Parathyroid adenoma (tissue), 2 donors: ENCODE results near the gene TSN.
"Not testable (repeated sequence)": the region's sequence is repeated elsewhere in the genome, so short reads cannot be mapped to it uniquely, and the experiment has no call there.

Experiments used
- H2AFZ ChIP-seq: fragments of 300-600 bp; sonication (generic); one replicate; pipeline ENCODE4 v1.7.0; 2017; ENCODE audit warnings: antibody characterized with exemption, mild to moderate bottlenecking
- H3K27ac ChIP-seq: fragments of 300-600 bp; sonication (generic); one replicate; pipeline ENCODE4 v1.7.0; 2017
- H3K27me3 ChIP-seq: fragments of 300-600 bp; sonication (generic); one replicate; pipeline ENCODE4 v1.7.0; 2017; ENCODE audit warnings: low read length; ENCODE audit not compliant: control insufficient read depth, insufficient read depth
- H3K36me3 ChIP-seq: fragments of 300-600 bp; sonication (generic); one replicate; pipeline ENCODE4 v1.7.0; 2017; ENCODE audit warnings: low read length; ENCODE audit not compliant: control insufficient read depth, insufficient read depth
- H3K4me1 ChIP-seq: fragments of 300-600 bp; sonication (generic); one replicate; pipeline ENCODE4 v1.7.0; 2017; ENCODE audit warnings: control low read depth
- H3K4me2 ChIP-seq: fragments of 300-600 bp; sonication (generic); one replicate; pipeline ENCODE4 v1.7.0; 2017; ENCODE audit warnings: low read length
- H3K4me3 ChIP-seq: fragments of 300-600 bp; sonication (generic); one replicate; pipeline ENCODE4 v1.7.0; 2017; ENCODE audit warnings: low read depth, low read length
- H3K79me2 ChIP-seq: fragments of 300-600 bp; sonication (generic); one replicate; pipeline ENCODE4 v1.7.0; 2017; ENCODE audit warnings: control low read depth
- H3K9ac ChIP-seq: fragments of 300-600 bp; sonication (generic); one replicate; pipeline ENCODE4 v1.7.0; 2017; ENCODE audit warnings: mild to moderate bottlenecking
- H3K9me3 ChIP-seq: fragments of 300-600 bp; sonication (generic); one replicate; pipeline ENCODE4 v1.7.0; 2017; ENCODE audit warnings: low read length; ENCODE audit not compliant: control insufficient read depth
- CTCF ChIP-seq: fragments of 300-600 bp; sonication (generic); IDR thresholded peaks from one replicate; pipeline ENCODE4 v1.7.0; 2017; ENCODE audit warnings: antibody characterized with exemption, mild to moderate bottlenecking
- donor health status: primary hyperparathyroidism.

The TSN gene

GRCh38 chr2:121809607-121810006, 54.2 kb downstream of the TSN start:
- no peak overlapping the region for H3K9ac ChIP-seq
- no peak overlapping the region for H2AFZ ChIP-seq
- H3K27ac ChIP-seq = no peak overlapping the region
- TF ChIP-seq CTCF = no peak
- H3K27me3 ChIP-seq = no peaks in the 10 kb centered on the region
- no peak overlapping the region for H3K4me2 ChIP-seq
- H3K4me1 ChIP-seq = no peaks in the 10 kb centered on the region
- H3K9me3 ChIP-seq = no peaks in the 10 kb centered on the region
- no peaks in the 10 kb centered on the region for H3K36me3 ChIP-seq
- H3K4me3 ChIP-seq = no peak overlapping the region
- H3K79me2 ChIP-seq = no peaks in the 10 kb centered on the region

- Histone ChIP-seq H3K9me3 (no peaks in the 10 kb centered on the region), H3K9ac (no peak overlapping the region), H2AFZ (peak overlapping the region; percentile 35), H3K27ac (no peak overlapping the region), H3K79me2 (no peaks in the 10 kb centered on the region), H3K4me3 (no peak overlapping the region), H3K36me3 (no peaks in the 10 kb centered on the region), H3K27me3 (no peaks in the 10 kb centered on the region), H3K4me2 (no peak overlapping the region), H3K4me1 (no peaks in the 10 kb centered on the region)
- peak; percentile 38 for TF ChIP-seq CTCF
Measured at GRCh38 chr2:121810959-121811853, 55.8 kb downstream of the TSN start.

DNA sequence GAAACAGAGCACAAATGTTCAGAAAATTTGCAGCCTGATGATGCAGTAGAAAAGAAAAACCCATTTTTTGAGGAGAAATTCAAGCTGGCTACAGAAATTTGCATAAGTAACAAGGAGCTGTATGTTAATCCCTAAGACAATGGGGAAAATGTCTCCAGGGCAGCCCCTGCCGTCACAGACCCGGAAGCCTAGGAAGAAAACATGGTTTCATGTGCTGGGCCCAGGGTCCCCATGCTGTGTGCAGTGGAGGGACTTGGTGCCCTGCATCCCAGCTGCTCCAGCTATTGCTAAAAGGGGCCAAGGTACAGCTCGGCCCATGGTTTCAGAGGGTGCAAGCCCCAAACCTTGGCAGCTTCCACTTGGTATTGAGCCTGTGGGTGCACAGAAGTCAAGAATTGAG, 57.6 kb downstream of the TSN start:
- not testable (repeated sequence) for H3K9me3 ChIP-seq, H3K79me2 ChIP-seq, H3K4me2 ChIP-seq, H3K27me3 ChIP-seq, H3K27ac ChIP-seq, H3K36me3 ChIP-seq, H3K4me1 ChIP-seq, H3K4me3 ChIP-seq, H2AFZ ChIP-seq, H3K9ac ChIP-seq

GRCh38 chr2:121815216-121815615, 59.8 kb downstream of the TSN start:
- no peak for TF ChIP-seq CTCF
- no peaks in the 10 kb centered on the region for H3K27me3 ChIP-seq
- H3K4me2 ChIP-seq = no peak overlapping the region

GRCh38 chr2:121816797-121817196, 61.3 kb downstream of the TSN start:
- Histone ChIP-seq H3K79me2 (no peaks in the 10 kb centered on the region), H3K9ac (no peak overlapping the region), H2AFZ (no peak overlapping the region), H3K9me3 (no peaks in the 10 kb centered on the region), H3K27me3 (no peaks in the 10 kb centered on the region), H3K4me3 (no peak overlapping the region), H3K27ac (no peak overlapping the region), H3K4me2 (no peak overlapping the region), H3K36me3 (no peaks in the 10 kb centered on the region), H3K4me1 (no peaks in the 10 kb centered on the region)
- TF ChIP-seq CTCF = no peak

More at GRCh38 chr2:121815216-121815615, 59.8 kb downstream of the TSN start:
- no peak overlapping the region for H3K27ac ChIP-seq
- H3K4me1 ChIP-seq = no peaks in the 10 kb centered on the region
- no peak overlapping the region for H3K9ac ChIP-seq
- no peak overlapping the region for H2AFZ ChIP-seq
- no peaks in the 10 kb centered on the region for H3K79me2 ChIP-seq
- no peaks in the 10 kb centered on the region for H3K9me3 ChIP-seq
- H3K36me3 ChIP-seq = no peaks in the 10 kb centered on the region
- no peak overlapping the region for H3K4me3 ChIP-seq

DNA sequence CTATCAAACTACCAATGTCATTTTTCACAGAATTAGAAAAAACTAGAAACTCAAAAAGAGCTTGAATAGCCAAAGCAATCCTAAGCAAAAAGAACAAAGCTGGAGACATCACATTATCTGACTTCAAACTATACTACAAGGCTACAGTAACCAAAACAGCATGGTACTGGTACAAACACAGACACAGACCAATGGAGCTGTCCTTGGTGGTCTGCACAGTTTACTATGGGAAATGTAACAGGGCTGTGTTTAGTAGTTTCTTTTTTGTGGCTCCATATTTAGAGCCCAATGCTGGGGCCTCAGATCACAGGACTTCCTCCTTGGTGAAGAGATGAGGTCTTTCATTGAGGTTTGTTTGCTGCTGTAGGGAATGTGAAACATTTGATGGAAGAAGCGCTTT, 61.9 kb downstream of the TSN start:
- not testable (repeated sequence) for H3K9ac ChIP-seq, H3K9me3 ChIP-seq, H3K36me3 ChIP-seq, H3K4me2 ChIP-seq, H3K4me3 ChIP-seq, H3K27ac ChIP-seq, H2AFZ ChIP-seq, H3K79me2 ChIP-seq, H3K4me1 ChIP-seq, H3K27me3 ChIP-seq
